ENCODE data around the gene CRACDL. TPM values are rescaled to one million over a fixed set of nuclear protein-coding genes. Genes with fewer than 3 reads are reported as not detected.

Gene CRACDL
- total and polyA plus RNA-seq, 3 experiments from 2014 or later: 0.22 to 1.2 (median 0.27) TPM

- no peak for DNase-seq
- no peak overlapping the region for H3K4me3 ChIP-seq (ENCODE audit: low read length)
These were observed 145.8 kb downstream of the CRACDL start for GRCh38 chr2:98790221-98790620.

GRCh38 chr2:98787700-98788099 is 148.3 kb downstream of the CRACDL start:
- no peaks in the 10 kb centered on the region for H3K4me1 ChIP-seq (ENCODE audit: insufficient read depth, low read length)
- H3K4me3 ChIP-seq (ENCODE audit: low read length): no peak overlapping the region
- no peak overlapping the region for H3K27ac ChIP-seq (ENCODE audit: low read depth, low read length)
- no peaks in the 10 kb centered on the region for H3K9me3 ChIP-seq (ENCODE audit: low read length)
- Mint-ChIP-seq H3K9me3 (no peaks in the 10 kb centered on the region), H3K27me3 (peaks cover 0 to 3% of the 10 kb centered on the region in 2 donors), H3K4me3 (no peak overlapping the region), H3K27ac (peak overlapping the region in 2 of 8 donors; percentile 27 to 36), H3K4me1 (no peaks in the 10 kb centered on the region), H3K36me3 (no peaks in the 10 kb centered on the region)
- DNase-seq: no peak
- H3K27me3 ChIP-seq (ENCODE audit: insufficient read depth, low read length, poor library complexity, severe bottlenecking): no peaks in the 10 kb centered on the region
- no peaks in the 10 kb centered on the region for H3K36me3 ChIP-seq (ENCODE audit: insufficient read depth, low read length)
- ChIA-PET POLR2A (no interaction called here), CTCF (no interaction called here)

More at GRCh38 chr2:98790221-98790620, 145.8 kb downstream of the CRACDL start:
- Mint-ChIP-seq H3K27me3 (peaks cover 0 to 3% of the 10 kb centered on the region in 2 donors), H3K36me3 (no peaks in the 10 kb centered on the region), H3K4me1 (no peaks in the 10 kb centered on the region), H3K4me3 (no peak overlapping the region), H3K27ac (peak overlapping the region in 1 of 8 donors; percentile 44), H3K9me3 (no peaks in the 10 kb centered on the region)
- no peaks in the 10 kb centered on the region for H3K36me3 ChIP-seq (ENCODE audit: insufficient read depth, low read length)
- H3K27ac ChIP-seq (ENCODE audit: low read depth, low read length): no peak overlapping the region
- no peaks in the 10 kb centered on the region for H3K27me3 ChIP-seq (ENCODE audit: insufficient read depth, low read length, poor library complexity, severe bottlenecking)
- no peaks in the 10 kb centered on the region for H3K9me3 ChIP-seq (ENCODE audit: low read length)
- no peaks in the 10 kb centered on the region for H3K4me1 ChIP-seq (ENCODE audit: insufficient read depth, low read length)
- CTCF ChIA-PET: interaction anchor here (1.5 kb wide), 1 partner anchor 14 kb away, joined by 3 read pairs; no protein-coding TSS in a partner anchor
- POLR2A ChIA-PET: interaction anchor here (1.6 kb wide), 1 partner anchor 19 kb away, joined by 5 read pairs; no protein-coding TSS in a partner anchor

GRCh38 chr2:98786179-98786578 is 149.8 kb downstream of the CRACDL start:
- no peaks in the 10 kb centered on the region for H3K36me3 ChIP-seq (ENCODE audit: insufficient read depth, low read length)
- H3K27me3 ChIP-seq (ENCODE audit: insufficient read depth, low read length, poor library complexity, severe bottlenecking): no peaks in the 10 kb centered on the region
- H3K4me3 Mint-ChIP-seq: no peak overlapping the region
- CTCF ChIA-PET: no interaction called here
- no peaks in the 10 kb centered on the region for H3K9me3 ChIP-seq (ENCODE audit: low read length)
- H3K27me3 Mint-ChIP-seq: peaks cover 0 to 3% of the 10 kb centered on the region in 2 donors
- H3K27ac ChIP-seq (ENCODE audit: low read depth, low read length): no peak overlapping the region
- POLR2A ChIA-PET: no interaction called here
- no peak overlapping the region for H3K27ac Mint-ChIP-seq
- DNase-seq: no peak
- peaks cover 10 to 14% (median 13%) of the 10 kb centered on the region in 5 donors for H3K9me3 Mint-ChIP-seq
- H3K4me1 ChIP-seq (ENCODE audit: insufficient read depth, low read length): no peaks in the 10 kb centered on the region
- no peaks in the 10 kb centered on the region for H3K4me1 Mint-ChIP-seq
- H3K36me3 Mint-ChIP-seq: peaks cover 0 to 12% (median 0%) of the 10 kb centered on the region in 3 donors
- H3K4me3 ChIP-seq (ENCODE audit: low read length): no peak overlapping the region

GRCh38 chr2:98782570-98782969 is 153.5 kb downstream of the CRACDL start:
- Mint-ChIP-seq H3K27me3 (no peaks in the 10 kb centered on the region), H3K27ac (no peak overlapping the region), H3K4me1 (peaks cover 0 to 4% (median 0%) of the 10 kb centered on the region in 3 donors), H3K9me3 (peaks cover 11 to 15% (median 14%) of the 10 kb centered on the region in 5 donors), H3K4me3 (no peak overlapping the region), H3K36me3 (peaks cover 0 to 12% (median 0%) of the 10 kb centered on the region in 3 donors)
- Histone ChIP-seq H3K27ac (ENCODE audit: low read depth, low read length) (no peak overlapping the region), H3K36me3 (ENCODE audit: insufficient read depth, low read length) (no peaks in the 10 kb centered on the region), H3K27me3 (ENCODE audit: insufficient read depth, low read length, poor library complexity, severe bottlenecking) (no peaks in the 10 kb centered on the region), H3K9me3 (ENCODE audit: low read length) (no peaks in the 10 kb centered on the region), H3K4me1 (ENCODE audit: insufficient read depth, low read length) (no peaks in the 10 kb centered on the region), H3K4me3 (ENCODE audit: low read length) (no peak overlapping the region)
- ChIA-PET POLR2A (no interaction called here), CTCF (no interaction called here)
- no peak for DNase-seq

GRCh38 chr2:98781822-98782221 is 154.2 kb downstream of the CRACDL start:
- H3K27ac Mint-ChIP-seq: no peak overlapping the region
- Histone ChIP-seq H3K27ac (ENCODE audit: low read depth, low read length) (no peak overlapping the region), H3K4me3 (ENCODE audit: low read length) (no peak overlapping the region), H3K4me1 (ENCODE audit: insufficient read depth, low read length) (no peaks in the 10 kb centered on the region), H3K27me3 (ENCODE audit: insufficient read depth, low read length, poor library complexity, severe bottlenecking) (no peaks in the 10 kb centered on the region), H3K36me3 (ENCODE audit: insufficient read depth, low read length) (no peaks in the 10 kb centered on the region), H3K9me3 (ENCODE audit: low read length) (no peaks in the 10 kb centered on the region)
- DNase-seq: no peak
- CTCF ChIA-PET: no interaction called here
- peaks cover 0 to 4% (median 0%) of the 10 kb centered on the region in 3 donors for H3K4me1 Mint-ChIP-seq
- no peaks in the 10 kb centered on the region for H3K27me3 Mint-ChIP-seq
- H3K36me3 Mint-ChIP-seq: peaks cover 0 to 12% (median 0%) of the 10 kb centered on the region in 3 donors
- POLR2A ChIA-PET: interaction anchor here (0.7 kb wide), 1 partner anchor 49 kb away, joined by 3 read pairs; no protein-coding TSS in a partner anchor
- no peak overlapping the region for H3K4me3 Mint-ChIP-seq
- peaks cover 11 to 15% (median 14%) of the 10 kb centered on the region in 5 donors for H3K9me3 Mint-ChIP-seq

GRCh38 chr2:98778741-98779483 is 157.1 kb downstream of the CRACDL start:
- no peak overlapping the region for H3K4me3 Mint-ChIP-seq
- no peaks in the 10 kb centered on the region for H3K27me3 Mint-ChIP-seq
- H3K36me3 ChIP-seq (ENCODE audit: insufficient read depth, low read length): no peaks in the 10 kb centered on the region
- ChIA-PET CTCF (no interaction called here), POLR2A (no interaction called here)
- peaks cover 0 to 12% (median 0%) of the 10 kb centered on the region in 3 donors for H3K36me3 Mint-ChIP-seq
- H3K9me3 Mint-ChIP-seq: peaks cover 11 to 15% (median 14%) of the 10 kb centered on the region in 5 donors
- H3K27me3 ChIP-seq (ENCODE audit: insufficient read depth, low read length, poor library complexity, severe bottlenecking): no peaks in the 10 kb centered on the region
- no peak overlapping the region for H3K4me3 ChIP-seq (ENCODE audit: low read length)
- no peak overlapping the region for H3K27ac ChIP-seq (ENCODE audit: low read depth, low read length)
- peak overlapping the region in 1 of 8 donors; percentile 68 for H3K27ac Mint-ChIP-seq
- H3K4me1 ChIP-seq (ENCODE audit: insufficient read depth, low read length): peaks cover 16% of the 10 kb centered on the region
- DNase-seq: no peak
- no peaks in the 10 kb centered on the region for H3K9me3 ChIP-seq (ENCODE audit: low read length)
- H3K4me1 Mint-ChIP-seq: peaks cover 12 to 22% (median 22%) of the 10 kb centered on the region in 3 donors

- H3K4me3 ChIP-seq (ENCODE audit: low read length): no peak overlapping the region
- H3K4me3 Mint-ChIP-seq: no peak overlapping the region
- H3K27ac Mint-ChIP-seq: no peak overlapping the region
- no peaks in the 10 kb centered on the region for H3K9me3 ChIP-seq (ENCODE audit: low read length)
- no peaks in the 10 kb centered on the region for H3K27me3 ChIP-seq (ENCODE audit: insufficient read depth, low read length, poor library complexity, severe bottlenecking)
- no peaks in the 10 kb centered on the region for H3K27me3 Mint-ChIP-seq
- no peak overlapping the region for H3K27ac ChIP-seq (ENCODE audit: low read depth, low read length)
- H3K4me1 Mint-ChIP-seq: peaks cover 20 to 30% (median 29%) of the 10 kb centered on the region in 3 donors
- no peaks in the 10 kb centered on the region for H3K36me3 ChIP-seq (ENCODE audit: insufficient read depth, low read length)
- no peak for DNase-seq
- H3K9me3 Mint-ChIP-seq: peaks cover 11 to 15% (median 14%) of the 10 kb centered on the region in 5 donors
- peaks cover 0 to 12% (median 0%) of the 10 kb centered on the region in 3 donors for H3K36me3 Mint-ChIP-seq
- H3K4me1 ChIP-seq (ENCODE audit: insufficient read depth, low read length): peaks cover 24% of the 10 kb centered on the region
- ChIA-PET CTCF (no interaction called here), POLR2A (no interaction called here)
These were observed 157.9 kb downstream of the CRACDL start for GRCh38 chr2:98778151-98778550.

- Mint-ChIP-seq H3K27me3 (peaks cover 0 to 2% of the 10 kb centered on the region in 2 donors), H3K27ac (peak overlapping the region in 2 of 8 donors; percentile 40 to 43), H3K9me3 (peaks cover 11 to 15% (median 14%) of the 10 kb centered on the region in 5 donors), H3K36me3 (peaks cover 0 to 12% (median 0%) of the 10 kb centered on the region in 3 donors), H3K4me1 (peaks cover 24 to 34% (median 34%) of the 10 kb centered on the region in 3 donors), H3K4me3 (no peak overlapping the region)
- Histone ChIP-seq H3K36me3 (ENCODE audit: insufficient read depth, low read length) (no peaks in the 10 kb centered on the region), H3K4me3 (ENCODE audit: low read length) (no peak overlapping the region), H3K27me3 (ENCODE audit: insufficient read depth, low read length, poor library complexity, severe bottlenecking) (no peaks in the 10 kb centered on the region), H3K4me1 (ENCODE audit: insufficient read depth, low read length) (peaks cover 28% of the 10 kb centered on the region), H3K9me3 (ENCODE audit: low read length) (no peaks in the 10 kb centered on the region), H3K27ac (ENCODE audit: low read depth, low read length) (no peak overlapping the region)
- ChIA-PET POLR2A (no interaction called here), CTCF (interaction anchor here (1.6 kb wide), 1 partner anchor 34 kb away, joined by 4 read pairs; no protein-coding TSS in a partner anchor)
- DNase-seq: no peak
These were observed 158.3 kb downstream of the CRACDL start for GRCh38 chr2:98777710-98778109.
